Limb (tissue), 2 donors: ENCODE measurements around the gene C1QTNF9.
"Not testable (repeated sequence)": the region's sequence is repeated elsewhere in the genome, so short reads cannot be mapped to it uniquely, and the experiment has no call there.

Experiments used
- DNase-seq, 2 donors: peaks; one replicate each; pipeline ENCODE4 v3.0.0-alpha.2; 2016; ENCODE audit errors: extremely low spot score in 2 of 2

The C1QTNF9 gene

GRCh38 chr13:24319641-24320040, 10.3 kb downstream of the C1QTNF9 start:
- DNase-seq: not testable (repeated sequence)

GRCh38 chr13:24321416-24321815, 12.0 kb downstream of the C1QTNF9 start:
- not testable (repeated sequence) for DNase-seq

- DNase-seq: not testable (repeated sequence)
Measured at GRCh38 chr13:24322470-24322869, 13.1 kb downstream of the C1QTNF9 start.

- no peak for DNase-seq
Measured at GRCh38 chr13:24323036-24323738, 13.8 kb downstream of the C1QTNF9 start.

GRCh38 chr13:24323739-24324075, 14.3 kb downstream of the C1QTNF9 start:
- no peak for DNase-seq

GRCh38 chr13:24327598-24327997, 18.2 kb downstream of the C1QTNF9 start:
- DNase-seq: not testable (repeated sequence)

- no peak for DNase-seq
Measured at GRCh38 chr13:24328145-24328544, 18.8 kb downstream of the C1QTNF9 start.

GRCh38 chr13:24338721-24339120, 29.3 kb downstream of the C1QTNF9 start:
- DNase-seq: no peak

GRCh38 chr13:24339937-24340607, 30.7 kb downstream of the C1QTNF9 start:
- DNase-seq: no peak

- no peak for DNase-seq
Measured at GRCh38 chr13:24340608-24340955, 31.2 kb downstream of the C1QTNF9 start.

- no peak for DNase-seq
Measured at GRCh38 chr13:24341439-24341838, 32.1 kb downstream of the C1QTNF9 start.

GRCh38 chr13:24348385-24348784, 39.0 kb downstream of the C1QTNF9 start:
- DNase-seq: no peak

- no peak for DNase-seq
Measured at GRCh38 chr13:24348797-24349515, 39.6 kb downstream of the C1QTNF9 start.

GRCh38 chr13:24349778-24350664, 40.6 kb downstream of the C1QTNF9 start:
- not testable (repeated sequence) for DNase-seq

GRCh38 chr13:24351423-24351822, 42.0 kb downstream of the C1QTNF9 start:
- DNase-seq: no peak

- DNase-seq: no peak
Measured at GRCh38 chr13:24353736-24354135, 44.4 kb downstream of the C1QTNF9 start.

GRCh38 chr13:24355103-24355502, 45.7 kb downstream of the C1QTNF9 start:
- DNase-seq: no peak

GRCh38 chr13:24356270-24356669, 46.9 kb downstream of the C1QTNF9 start:
- no peak for DNase-seq

- DNase-seq: no peak
Measured at GRCh38 chr13:24356837-24357236, 47.5 kb downstream of the C1QTNF9 start.

GRCh38 chr13:24357756-24358155, 48.4 kb downstream of the C1QTNF9 start:
- no peak for DNase-seq

GRCh38 chr13:24358836-24359235, 49.5 kb downstream of the C1QTNF9 start:
- not testable (repeated sequence) for DNase-seq

GRCh38 chr13:24359252-24359651, 49.9 kb downstream of the C1QTNF9 start:
- DNase-seq: not testable (repeated sequence)
